Activated CD8-positive, alpha-beta memory T cell treated with anti-CD3 and anti-CD28 coated beads for 4 hours (primary cell): ENCODE results near the gene CPNE4.

Experiments
- DNase-seq, 2 donors: peaks; one replicate each; pipeline ENCODE4 v3.0.0-alpha.2; 2020; ENCODE audit warnings: low read depth in 2 of 2

CPNE4 gene

GRCh38 chr3:131735116-131735515 is 299.7 kb downstream of the CPNE4 start:
- no peak for DNase-seq

GRCh38 chr3:131733086-131733841 is 301.6 kb downstream of the CPNE4 start:
- DNase-seq, result no peak

GRCh38 chr3:131731709-131732108 is 303.1 kb downstream of the CPNE4 start:
- DNase-seq, result no peak

- no peak for DNase-seq
Measured at GRCh38 chr3:131730581-131730980, 304.2 kb downstream of the CPNE4 start.

- no peak for DNase-seq
Measured at GRCh38 chr3:131729643-131730017, 305.2 kb downstream of the CPNE4 start.

- DNase-seq, result no peak
Measured at GRCh38 chr3:131728898-131729642, 305.7 kb downstream of the CPNE4 start.

- DNase-seq, result no peak
Measured at GRCh38 chr3:131725414-131725813, 309.4 kb downstream of the CPNE4 start.

- no peak for DNase-seq
Measured at GRCh38 chr3:131723343-131723742, 311.5 kb downstream of the CPNE4 start.

- DNase-seq, result no peak
Measured at GRCh38 chr3:131717493-131717892, 317.3 kb downstream of the CPNE4 start.

- no peak for DNase-seq
Measured at GRCh38 chr3:131716943-131717342, 317.9 kb downstream of the CPNE4 start.

GRCh38 chr3:131716007-131716406 is 318.8 kb downstream of the CPNE4 start:
- DNase-seq, result no peak

- no peak for DNase-seq
Measured at GRCh38 chr3:131714585-131715220, 320.1 kb downstream of the CPNE4 start.

GRCh38 chr3:131713416-131714123 is 321.2 kb downstream of the CPNE4 start:
- no peak for DNase-seq

GRCh38 chr3:131712662-131713061 is 322.2 kb downstream of the CPNE4 start:
- DNase-seq, result no peak

GRCh38 chr3:131711114-131711768 is 323.6 kb downstream of the CPNE4 start:
- DNase-seq, result no peak

GRCh38 chr3:131708241-131708640 is 326.6 kb downstream of the CPNE4 start:
- no peak for DNase-seq

- no peak for DNase-seq
Measured at GRCh38 chr3:131705558-131706051, 329.2 kb downstream of the CPNE4 start.

- no peak for DNase-seq
Measured at GRCh38 chr3:131705099-131705498, 329.7 kb downstream of the CPNE4 start.

GRCh38 chr3:131704098-131704497 is 330.7 kb downstream of the CPNE4 start:
- DNase-seq, result no peak

- DNase-seq, result no peak
Measured at GRCh38 chr3:131702146-131702545, 332.7 kb downstream of the CPNE4 start.

GRCh38 chr3:131701153-131701770 is 333.6 kb downstream of the CPNE4 start:
- DNase-seq, result no peak
